Activated CD8-positive, alpha-beta T cell treated with anti-CD3 and anti-CD28 coated beads for 36 hours (primary cell): Measurements from ENCODE around the gene POU2F2. TPM values are rescaled to one million over a fixed set of nuclear protein-coding genes. Genes with fewer than 3 reads are reported as not detected.

Source experiments
- ATAC-seq: fragments of 200-7000 bp; cut with Tn5 transposase; one replicate; pipeline ENCODE4 v1.10.0; 2021; ENCODE audit warnings: mild to moderate bottlenecking, moderate library complexity
- CTCF ChIA-PET: fragments of 350-600 bp; sonication (Branson Sonifier 250); formaldehyde crosslinking; loops from one replicate; lab custom pipeline; 2021; ENCODE audit warnings: antibody characterized with exemption; lab: Charles Lee
- POLR2A ChIA-PET: fragments of 350-600 bp; sonication (Branson Sonifier 250); formaldehyde crosslinking; loops from one replicate; lab custom pipeline; 2021; ENCODE audit warnings: antibody characterized with exemption; lab: Charles Lee
- DNase-seq: peaks from one replicate; pipeline ENCODE4 v3.0.0-alpha.2; 2020
- H3K27ac Mint-ChIP-seq: one replicate; pipeline ENCODE4 v1.8.0; 2021; ENCODE audit warnings: mild to moderate bottlenecking, mixed read lengths
- H3K27me3 Mint-ChIP-seq: one replicate; pipeline ENCODE4 v1.8.0; 2021; ENCODE audit warnings: mixed read lengths
- H3K36me3 Mint-ChIP-seq: one replicate; pipeline ENCODE4 v1.8.0; 2021; ENCODE audit warnings: low read depth, mixed read lengths
- H3K4me1 Mint-ChIP-seq: one replicate; pipeline ENCODE4 v1.8.0; 2021; ENCODE audit warnings: low read depth, mixed read lengths
- H3K4me3 Mint-ChIP-seq: one replicate; pipeline ENCODE4 v1.8.0; 2021; ENCODE audit warnings: mild to moderate bottlenecking, moderate library complexity, mixed read lengths
- H3K9me3 Mint-ChIP-seq: one replicate; pipeline ENCODE4 v1.8.0; 2021; ENCODE audit warnings: mixed read lengths
- intact Hi-C: fragments of 100-400 bp; cut with micrococcal nuclease; formaldehyde crosslinking; loops from one replicate; pipeline ENCODE4 v1.10.0; 2022
- total RNA-seq, 2 experiments: library from RNA; stranded (reverse); gene quantifications; one replicate each; pipeline ENCODE4 v1.2.3, GENCODE V29; 2021
- TF ChIP-seq, protein P1 (sequence below): fragments of 200-600 bp; IDR thresholded peaks from one replicate; pipeline ENCODE4 v1.8.0; 2022; ENCODE audit warnings: antibody characterized with exemption, mild to moderate bottlenecking

The POU2F2 gene
- total RNA-seq, 2 experiments from 2014 or later: 37.7 to 40.7 TPM

DNA sequence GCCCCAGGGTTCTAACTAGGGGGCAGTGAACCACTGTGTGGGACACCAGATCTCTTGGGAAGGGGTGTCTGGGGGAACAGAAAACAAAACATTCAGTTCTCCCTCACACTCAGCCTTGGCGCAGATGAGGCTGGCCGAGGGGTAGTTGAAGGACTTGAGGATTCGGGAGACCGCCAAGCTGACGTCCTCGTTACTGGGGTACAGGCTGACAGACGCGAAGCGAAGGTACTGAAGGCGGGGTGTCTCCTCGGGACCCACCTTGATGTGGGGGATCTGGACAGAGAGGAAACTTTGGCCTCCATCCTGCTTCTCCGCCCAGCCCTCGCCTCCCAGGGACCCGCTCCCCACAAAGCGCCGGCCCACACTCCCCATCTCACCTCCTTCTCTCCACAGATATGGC, 69.9 kb downstream of the POU2F2 start:
- ChIA-PET CTCF (no interaction called here), POLR2A (no interaction called here)
- Mint-ChIP-seq H3K36me3 (no peaks in the 10 kb centered on the region), H3K4me3 (no peak overlapping the region), H3K9me3 (no peaks in the 10 kb centered on the region), H3K4me1 (no peaks in the 10 kb centered on the region), H3K27me3 (peaks cover 2% of the 10 kb centered on the region), H3K27ac (no peak overlapping the region)
- ATAC-seq: no peak
- intact Hi-C loops: no loop called here
- TF ChIP-seq, protein P1, sequence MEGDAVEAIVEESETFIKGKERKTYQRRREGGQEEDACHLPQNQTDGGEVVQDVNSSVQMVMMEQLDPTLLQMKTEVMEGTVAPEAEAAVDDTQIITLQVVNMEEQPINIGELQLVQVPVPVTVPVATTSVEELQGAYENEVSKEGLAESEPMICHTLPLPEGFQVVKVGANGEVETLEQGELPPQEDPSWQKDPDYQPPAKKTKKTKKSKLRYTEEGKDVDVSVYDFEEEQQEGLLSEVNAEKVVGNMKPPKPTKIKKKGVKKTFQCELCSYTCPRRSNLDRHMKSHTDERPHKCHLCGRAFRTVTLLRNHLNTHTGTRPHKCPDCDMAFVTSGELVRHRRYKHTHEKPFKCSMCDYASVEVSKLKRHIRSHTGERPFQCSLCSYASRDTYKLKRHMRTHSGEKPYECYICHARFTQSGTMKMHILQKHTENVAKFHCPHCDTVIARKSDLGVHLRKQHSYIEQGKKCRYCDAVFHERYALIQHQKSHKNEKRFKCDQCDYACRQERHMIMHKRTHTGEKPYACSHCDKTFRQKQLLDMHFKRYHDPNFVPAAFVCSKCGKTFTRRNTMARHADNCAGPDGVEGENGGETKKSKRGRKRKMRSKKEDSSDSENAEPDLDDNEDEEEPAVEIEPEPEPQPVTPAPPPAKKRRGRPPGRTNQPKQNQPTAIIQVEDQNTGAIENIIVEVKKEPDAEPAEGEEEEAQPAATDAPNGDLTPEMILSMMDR: no peak
- DNase-seq: no peak

DNA sequence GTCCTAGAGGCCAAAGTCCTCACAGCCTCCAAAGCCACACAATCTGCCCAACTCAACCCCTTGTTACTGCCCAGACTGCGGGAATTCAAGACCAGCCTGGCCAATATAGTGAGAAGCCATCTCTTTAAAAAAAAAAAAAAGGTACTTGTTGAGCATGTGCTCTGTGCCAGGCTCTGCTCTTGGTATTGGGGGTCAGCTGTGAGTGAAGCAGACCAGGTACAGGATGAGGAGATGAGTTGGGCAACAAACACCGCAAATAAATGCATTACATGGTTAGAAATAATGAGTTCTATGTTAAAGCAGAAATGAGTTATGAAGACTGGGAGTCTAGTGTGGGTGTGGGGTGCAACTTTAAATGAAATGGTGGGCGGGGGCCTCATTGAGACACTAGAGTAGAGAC, 72.1 kb downstream of the POU2F2 start:
- Mint-ChIP-seq H3K27me3 (no peaks in the 10 kb centered on the region), H3K9me3 (no peaks in the 10 kb centered on the region), H3K4me1 (no peaks in the 10 kb centered on the region), H3K4me3 (no peak overlapping the region), H3K36me3 (no peaks in the 10 kb centered on the region), H3K27ac (no peak overlapping the region)
- TF ChIP-seq, protein P1: no peak
- intact Hi-C loops: no loop called here
- POLR2A ChIA-PET: no interaction called here
- ATAC-seq (no peak), DNase-seq (no peak)
- CTCF ChIA-PET: no interaction called here

DNA sequence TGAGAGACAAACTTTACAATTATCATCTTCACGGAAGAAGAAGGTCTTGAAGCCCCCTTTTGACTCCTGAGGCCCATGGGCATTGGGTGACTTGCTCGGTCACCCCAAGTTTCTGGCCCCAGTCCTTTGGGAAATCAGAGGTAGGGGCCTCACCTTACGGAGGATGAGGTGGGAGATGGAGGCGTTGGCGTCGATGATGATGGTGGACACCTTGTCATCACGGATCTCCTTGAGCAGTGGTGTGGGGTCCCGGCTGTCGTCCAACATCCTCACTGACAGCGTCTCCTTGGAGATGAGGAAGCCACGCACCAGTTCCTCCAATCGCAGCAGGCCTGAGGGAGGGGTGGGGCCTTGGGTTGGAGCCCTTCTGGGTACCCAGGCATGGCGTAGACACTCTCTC, 73.0 kb downstream of the POU2F2 start:
- POLR2A ChIA-PET: no interaction called here

DNA sequence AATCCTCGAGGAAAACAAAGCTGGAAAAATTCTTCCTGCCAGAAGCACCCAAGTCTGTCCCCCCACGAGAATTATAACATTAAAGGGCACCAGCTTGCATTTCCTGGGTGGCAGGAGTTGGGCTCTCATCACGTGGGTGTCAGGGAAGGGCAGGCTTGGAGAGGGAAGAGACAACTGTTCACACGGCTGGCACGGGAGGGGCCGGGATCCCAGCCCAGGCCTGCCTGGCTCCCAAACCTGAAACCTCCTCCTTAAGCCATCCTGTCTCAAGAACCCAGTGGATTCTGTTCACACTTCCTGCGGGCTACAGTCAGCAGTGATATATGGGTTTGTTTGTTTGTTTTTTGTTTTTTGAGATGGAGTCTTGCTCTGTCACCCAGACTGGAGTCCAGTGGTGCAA, 74.4 kb downstream of the POU2F2 start:
- TF ChIP-seq, protein P1: no peak
- ChIA-PET CTCF (no interaction called here), POLR2A (interaction anchor here (1.1 kb wide), 1 partner anchor 11 kb away, joined by 3 read pairs; no protein-coding TSS in a partner anchor)
- H3K27ac Mint-ChIP-seq: no peak overlapping the region
- no peaks in the 10 kb centered on the region for H3K36me3 Mint-ChIP-seq
- no peak overlapping the region for H3K4me3 Mint-ChIP-seq
- intact Hi-C loops: no loop called here
- no peaks in the 10 kb centered on the region for H3K4me1 Mint-ChIP-seq
- no peaks in the 10 kb centered on the region for H3K9me3 Mint-ChIP-seq
- ATAC-seq (no peak), DNase-seq (no peak)
- no peaks in the 10 kb centered on the region for H3K27me3 Mint-ChIP-seq

More for the DNA sequence above, 73.0 kb downstream of the POU2F2 start:
- no peak for ATAC-seq
- H3K9me3 Mint-ChIP-seq: no peaks in the 10 kb centered on the region
- no peak for DNase-seq
- intact Hi-C loops: no loop called here
- CTCF ChIA-PET: no interaction called here
- TF ChIP-seq, protein P1: no peak
- H3K4me1 Mint-ChIP-seq: no peaks in the 10 kb centered on the region
- no peaks in the 10 kb centered on the region for H3K36me3 Mint-ChIP-seq
- H3K27ac Mint-ChIP-seq: no peak overlapping the region
- H3K4me3 Mint-ChIP-seq: no peak overlapping the region
- H3K27me3 Mint-ChIP-seq: no peaks in the 10 kb centered on the region

DNA sequence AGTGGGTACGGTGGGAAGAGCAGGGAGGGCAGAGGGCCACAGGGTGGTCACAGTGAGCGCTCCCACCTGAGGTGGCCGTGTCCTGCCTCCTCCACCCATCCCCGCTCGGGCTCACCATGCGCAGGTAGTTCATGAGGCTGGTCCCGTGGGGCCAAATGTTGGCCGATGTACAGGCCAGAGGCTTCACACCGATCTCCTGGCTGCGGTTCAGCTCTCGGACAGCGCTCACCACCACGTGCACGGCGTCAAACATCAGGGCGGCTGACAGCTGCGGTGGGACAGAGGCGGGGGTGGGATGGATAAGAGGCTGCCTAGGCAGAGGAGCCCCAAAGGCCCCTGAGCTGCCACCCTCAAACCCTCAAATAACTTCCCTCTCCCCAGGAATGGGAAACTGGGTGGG, 78.0 kb downstream of the POU2F2 start:
- TF ChIP-seq, protein P1: no peak
- POLR2A ChIA-PET: no interaction called here
- no peaks in the 10 kb centered on the region for H3K27me3 Mint-ChIP-seq
- intact Hi-C loops: no loop called here
- H3K27ac Mint-ChIP-seq: no peak overlapping the region
- H3K36me3 Mint-ChIP-seq: no peaks in the 10 kb centered on the region
- no peak overlapping the region for H3K4me3 Mint-ChIP-seq
- ATAC-seq (no peak), DNase-seq (no peak)
- H3K4me1 Mint-ChIP-seq: peaks cover 4% of the 10 kb centered on the region
- CTCF ChIA-PET: interaction anchor here (1.9 kb wide), 1 partner anchor 19 kb away, joined by 7 read pairs; no protein-coding TSS in a partner anchor
- no peaks in the 10 kb centered on the region for H3K9me3 Mint-ChIP-seq
